HAP-1 (cell line): ENCODE data around the gene PRDM11.
"Not testable (repeated sequence)": the region's sequence is repeated elsewhere in the genome, so short reads cannot be mapped to it uniquely, and the experiment has no call there.

Source experiments
- DNase-seq, 2 experiments: peaks; one replicate each; pipeline ENCODE4 v3.0.0-alpha.2; 2016 to 2020; ENCODE audit warnings: low spot score in 2 of 2
- H3K27me3 ChIP-seq: fragments of 250-450 bp; sonication (Bioruptor Pico); 2 replicates; pipeline ENCODE4 v1.5.1; 2020; ENCODE audit warnings: low read depth, mild to moderate bottlenecking, moderate library complexity
- H3K36me3 ChIP-seq: fragments of 250-450 bp; sonication (Bioruptor Pico); replicated peaks from 2 replicates; pipeline ENCODE4 v1.5.1; 2020; ENCODE audit warnings: mild to moderate bottlenecking
- H3K4me1 ChIP-seq: fragments of 250-450 bp; sonication (Bioruptor Pico); 2 replicates; pipeline ENCODE4 v1.5.1; 2020; ENCODE audit warnings: mild to moderate bottlenecking
- H3K4me3 ChIP-seq: fragments of 250-450 bp; sonication (Bioruptor Pico); 2 replicates; pipeline ENCODE4 v1.5.1; 2020; ENCODE audit warnings: mild to moderate bottlenecking, moderate library complexity
- H3K9me3 ChIP-seq: fragments of 250-450 bp; sonication (Bioruptor Pico); 2 replicates; pipeline ENCODE4 v1.5.1; 2020; ENCODE audit warnings: mild to moderate bottlenecking, moderate library complexity
- in situ Hi-C: fragments of 300-500 bp; cut with MboI; formaldehyde crosslinking; loops from 3 replicates; pipeline ENCODE4 v1.14.3; 2020; ENCODE audit warnings: low sequenced_read_pairs, inconsistent platforms, mixed read lengths

The PRDM11 gene

GRCh38 chr11:45107029-45107428, 39.4 kb upstream of the PRDM11 start:
- Histone ChIP-seq H3K4me3 (no peak overlapping the region), H3K27me3 (no peaks in the 10 kb centered on the region; the same call in 1 of the 2 replicates), H3K4me1 (no peaks in the 10 kb centered on the region), H3K36me3 (no peaks in the 10 kb centered on the region), H3K9me3 (no peaks in the 10 kb centered on the region)
- in situ Hi-C loops = loop anchor here (5.0 to 10.0 kb wide), 3 partner anchors 180 to 482 kb away; no protein-coding TSS in a partner anchor
- no peak for DNase-seq

- no peak overlapping the region for H3K4me3 ChIP-seq
- H3K4me1 ChIP-seq = no peaks in the 10 kb centered on the region
- no peaks in the 10 kb centered on the region for H3K9me3 ChIP-seq
- no peaks in the 10 kb centered on the region for H3K36me3 ChIP-seq
- H3K27me3 ChIP-seq = peaks cover 7% of the 10 kb centered on the region; the same call in 1 of the 2 replicates
- DNase-seq = no peak
- in situ Hi-C loops = loop anchor here (5.0 to 10.0 kb wide), 3 partner anchors 181 to 484 kb away; no protein-coding TSS in a partner anchor
These were observed 38.1 kb upstream of the PRDM11 start for GRCh38 chr11:45108070-45109064.

- peaks cover 10% of the 10 kb centered on the region for H3K27me3 ChIP-seq
- H3K36me3 ChIP-seq = no peaks in the 10 kb centered on the region
- in situ Hi-C loops = loop anchor here (5.0 to 10.0 kb wide), 3 partner anchors 182 to 485 kb away; no protein-coding TSS in a partner anchor
- no peaks in the 10 kb centered on the region for H3K4me1 ChIP-seq
- H3K9me3 ChIP-seq = no peaks in the 10 kb centered on the region
- H3K4me3 ChIP-seq = no peak overlapping the region
- DNase-seq = no peak
These were observed 37.0 kb upstream of the PRDM11 start for GRCh38 chr11:45109400-45109799.

- Histone ChIP-seq H3K36me3 (no peaks in the 10 kb centered on the region), H3K4me3 (no peak overlapping the region), H3K27me3 (peaks cover 10% of the 10 kb centered on the region), H3K9me3 (no peaks in the 10 kb centered on the region), H3K4me1 (no peaks in the 10 kb centered on the region)
- peak; percentile 61 to 62 for DNase-seq
- in situ Hi-C loops = no loop called here
These were observed 35.9 kb upstream of the PRDM11 start for GRCh38 chr11:45110562-45110961.

- no peak overlapping the region for H3K4me3 ChIP-seq
- in situ Hi-C loops = no loop called here
- DNase-seq = no peak
These were observed 32.6 kb upstream of the PRDM11 start for GRCh38 chr11:45113807-45114206.

GRCh38 chr11:45127836-45128235, 18.6 kb upstream of the PRDM11 start:
- in situ Hi-C loops = loop anchor here (25.0 kb wide), 1 partner anchor 634 kb away; no protein-coding TSS in a partner anchor
- H3K9me3 ChIP-seq, DNase-seq, H3K27me3 ChIP-seq, H3K4me1 ChIP-seq, H3K36me3 ChIP-seq, H3K4me3 ChIP-seq: not testable (repeated sequence)

More at GRCh38 chr11:45113807-45114206, 32.6 kb upstream of the PRDM11 start:
- H3K36me3 ChIP-seq = no peaks in the 10 kb centered on the region
- H3K27me3 ChIP-seq = peaks cover 18% of the 10 kb centered on the region
- H3K9me3 ChIP-seq = no peaks in the 10 kb centered on the region
- no peaks in the 10 kb centered on the region for H3K4me1 ChIP-seq

- peaks cover 7% of the 10 kb centered on the region for H3K27me3 ChIP-seq
- DNase-seq = no peak
- no peaks in the 10 kb centered on the region for H3K4me1 ChIP-seq
- in situ Hi-C loops = loop anchor here (25.0 kb wide), 1 partner anchor 628 kb away; no protein-coding TSS in a partner anchor
- H3K36me3 ChIP-seq = no peaks in the 10 kb centered on the region
- no peaks in the 10 kb centered on the region for H3K9me3 ChIP-seq
- no peak overlapping the region for H3K4me3 ChIP-seq
These were observed 12.6 kb upstream of the PRDM11 start for GRCh38 chr11:45133878-45134277.

GRCh38 chr11:45141171-45141570, 5.3 kb upstream of the PRDM11 start:
- H3K27me3 ChIP-seq = peaks cover 4% of the 10 kb centered on the region; the same call in 1 of the 2 replicates

GRCh38 chr11:45141631-45142030, 4.8 kb upstream of the PRDM11 start:
- Histone ChIP-seq H3K4me3 (no peak overlapping the region), H3K27me3 (peaks cover 4% of the 10 kb centered on the region; the same call in 1 of the 2 replicates), H3K36me3 (no peaks in the 10 kb centered on the region), H3K4me1 (no peaks in the 10 kb centered on the region), H3K9me3 (no peaks in the 10 kb centered on the region)
- DNase-seq = no peak
- in situ Hi-C loops = loop anchor here (25.0 kb wide), 1 partner anchor 621 kb away; no protein-coding TSS in a partner anchor

More at GRCh38 chr11:45141171-45141570, 5.3 kb upstream of the PRDM11 start:
- Histone ChIP-seq H3K36me3 (no peaks in the 10 kb centered on the region), H3K9me3 (no peaks in the 10 kb centered on the region), H3K4me3 (no peak overlapping the region), H3K4me1 (no peaks in the 10 kb centered on the region)
- no peak for DNase-seq
- in situ Hi-C loops = loop anchor here (25.0 kb wide), 1 partner anchor 621 kb away; no protein-coding TSS in a partner anchor

GRCh38 chr11:45142241-45143055, 4.0 kb upstream of the PRDM11 start:
- Histone ChIP-seq H3K9me3 (no peaks in the 10 kb centered on the region), H3K27me3 (peaks cover 4% of the 10 kb centered on the region; the same call in 1 of the 2 replicates), H3K4me1 (peaks cover under 1% of the 10 kb centered on the region; the same call in 1 of the 2 replicates), H3K4me3 (no peak overlapping the region), H3K36me3 (no peaks in the 10 kb centered on the region)
- DNase-seq = no peak
- in situ Hi-C loops = loop anchor here (25.0 kb wide), 1 partner anchor 620 kb away; no protein-coding TSS in a partner anchor

GRCh38 chr11:45143494-45143893, 2.9 kb upstream of the PRDM11 start:
- Histone ChIP-seq H3K36me3 (no peaks in the 10 kb centered on the region), H3K27me3 (peaks cover 4% of the 10 kb centered on the region; the same call in 1 of the 2 replicates), H3K9me3 (no peaks in the 10 kb centered on the region), H3K4me1 (peaks cover 4% of the 10 kb centered on the region; the same call in 1 of the 2 replicates), H3K4me3 (no peak overlapping the region)
- no peak for DNase-seq
- in situ Hi-C loops = loop anchor here (25.0 kb wide), 1 partner anchor 619 kb away; no protein-coding TSS in a partner anchor

- DNase-seq = no peak
- Histone ChIP-seq H3K9me3 (no peaks in the 10 kb centered on the region), H3K4me1 (peaks cover 4% of the 10 kb centered on the region; the same call in 1 of the 2 replicates), H3K4me3 (no peak overlapping the region), H3K27me3 (peaks cover 4% of the 10 kb centered on the region; the same call in 1 of the 2 replicates), H3K36me3 (no peaks in the 10 kb centered on the region)
- in situ Hi-C loops = loop anchor here (25.0 kb wide), 1 partner anchor 618 kb away; no protein-coding TSS in a partner anchor
These were observed 2.0 kb upstream of the PRDM11 start for GRCh38 chr11:45144126-45145082.
